ENCODE measurements around the gene TCFL5.

The TCFL5 gene

GRCh38 chr20:62831361-62831788 is 30.2 kb downstream of the TCFL5 start:
- H3K79me2 ChIP-seq (ENCODE audit: low read length) = no peaks in the 10 kb centered on the region
- no peak overlapping the region for H3K4me3 ChIP-seq (ENCODE audit: low read length)
- H4K20me1 ChIP-seq (ENCODE audit: insufficient read depth, low read length) = no peaks in the 10 kb centered on the region
- peak overlapping the region; percentile 93 for H3K4me2 ChIP-seq (ENCODE audit: low read length)
- peaks cover 32% of the 10 kb centered on the region for H3K4me1 ChIP-seq (ENCODE audit: low read length)
- H3K9ac ChIP-seq (ENCODE audit: low read length) = peak overlapping the region; percentile 73; the same call in 1 of the 2 replicates
- no peaks in the 10 kb centered on the region for H3K9me3 ChIP-seq (ENCODE audit: insufficient read depth, low read length)
- no peak overlapping the region for H2AFZ ChIP-seq (ENCODE audit: low read depth, low read length)
- H3K36me3 ChIP-seq (replicated peaks; ENCODE audit: low read depth, low read length) = peaks cover 4% of the 10 kb centered on the region
- H3K27me3 ChIP-seq (ENCODE audit: low read depth, low read length) = no peaks in the 10 kb centered on the region
- TF ChIP-seq EZH2phosphoT487 (IDR thresholded peaks at IDR 0.05; ENCODE audit: low read depth) = no peak
- TF ChIP-seq, protein P1, sequence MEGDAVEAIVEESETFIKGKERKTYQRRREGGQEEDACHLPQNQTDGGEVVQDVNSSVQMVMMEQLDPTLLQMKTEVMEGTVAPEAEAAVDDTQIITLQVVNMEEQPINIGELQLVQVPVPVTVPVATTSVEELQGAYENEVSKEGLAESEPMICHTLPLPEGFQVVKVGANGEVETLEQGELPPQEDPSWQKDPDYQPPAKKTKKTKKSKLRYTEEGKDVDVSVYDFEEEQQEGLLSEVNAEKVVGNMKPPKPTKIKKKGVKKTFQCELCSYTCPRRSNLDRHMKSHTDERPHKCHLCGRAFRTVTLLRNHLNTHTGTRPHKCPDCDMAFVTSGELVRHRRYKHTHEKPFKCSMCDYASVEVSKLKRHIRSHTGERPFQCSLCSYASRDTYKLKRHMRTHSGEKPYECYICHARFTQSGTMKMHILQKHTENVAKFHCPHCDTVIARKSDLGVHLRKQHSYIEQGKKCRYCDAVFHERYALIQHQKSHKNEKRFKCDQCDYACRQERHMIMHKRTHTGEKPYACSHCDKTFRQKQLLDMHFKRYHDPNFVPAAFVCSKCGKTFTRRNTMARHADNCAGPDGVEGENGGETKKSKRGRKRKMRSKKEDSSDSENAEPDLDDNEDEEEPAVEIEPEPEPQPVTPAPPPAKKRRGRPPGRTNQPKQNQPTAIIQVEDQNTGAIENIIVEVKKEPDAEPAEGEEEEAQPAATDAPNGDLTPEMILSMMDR (IDR thresholded peaks at IDR 0.05; ENCODE audit: low read depth, low read length) = no peak
- peak overlapping the region; percentile 80 for H3K27ac ChIP-seq (ENCODE audit: low read length)

- H3K4me1 ChIP-seq (ENCODE audit: low read length) = peaks cover 37% of the 10 kb centered on the region
- no peaks in the 10 kb centered on the region for H3K79me2 ChIP-seq (ENCODE audit: low read length)
- H3K9ac ChIP-seq (ENCODE audit: low read length) = no peak overlapping the region
- no peak overlapping the region for H3K27ac ChIP-seq (ENCODE audit: low read length)
- H2AFZ ChIP-seq (ENCODE audit: low read depth, low read length) = no peak overlapping the region
- no peak overlapping the region for H3K4me2 ChIP-seq (ENCODE audit: low read length)
- H3K27me3 ChIP-seq (ENCODE audit: low read depth, low read length) = no peaks in the 10 kb centered on the region
- no peaks in the 10 kb centered on the region for H4K20me1 ChIP-seq (ENCODE audit: insufficient read depth, low read length)
- H3K9me3 ChIP-seq (ENCODE audit: insufficient read depth, low read length) = no peaks in the 10 kb centered on the region
- no peak overlapping the region for H3K4me3 ChIP-seq (ENCODE audit: low read length)
- TF ChIP-seq, protein P1 (IDR thresholded peaks at IDR 0.05; ENCODE audit: low read depth, low read length) = no peak
- no peak for TF ChIP-seq EZH2phosphoT487 (IDR thresholded peaks at IDR 0.05; ENCODE audit: low read depth)
- H3K36me3 ChIP-seq (replicated peaks; ENCODE audit: low read depth, low read length) = no peaks in the 10 kb centered on the region
Observed at GRCh38 chr20:62830821-62831220, 30.8 kb downstream of the TCFL5 start.

DNA sequence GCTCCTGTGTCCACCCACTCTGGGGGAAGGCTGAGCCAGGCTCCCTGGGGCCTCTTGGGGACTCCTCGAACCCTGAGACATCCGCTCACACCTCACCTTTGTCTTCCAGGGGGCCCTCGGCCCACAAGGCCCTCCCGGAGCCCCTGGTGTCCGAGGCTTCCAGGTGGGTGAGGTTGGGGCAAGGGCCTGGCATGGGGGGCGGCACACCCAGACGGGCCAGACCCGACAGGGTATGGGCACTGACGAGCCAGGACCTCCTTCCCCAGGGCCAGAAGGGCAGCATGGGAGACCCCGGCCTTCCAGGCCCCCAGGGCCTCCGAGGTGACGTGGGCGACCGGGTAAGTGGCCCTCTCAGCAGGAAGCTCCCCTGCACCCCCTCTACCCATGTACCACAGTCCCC is 31.4 kb downstream of the TCFL5 start:
- H3K4me2 ChIP-seq (ENCODE audit: low read length) = no peak overlapping the region
- no peaks in the 10 kb centered on the region for H3K36me3 ChIP-seq (replicated peaks; ENCODE audit: low read depth, low read length)
- H3K4me1 ChIP-seq (ENCODE audit: low read length) = peaks cover 43% of the 10 kb centered on the region
- H3K9me3 ChIP-seq (ENCODE audit: insufficient read depth, low read length) = no peaks in the 10 kb centered on the region
- H3K4me3 ChIP-seq (ENCODE audit: low read length) = no peak overlapping the region
- H3K79me2 ChIP-seq (ENCODE audit: low read length) = no peaks in the 10 kb centered on the region
- H3K27me3 ChIP-seq (ENCODE audit: low read depth, low read length) = no peaks in the 10 kb centered on the region
- H3K9ac ChIP-seq (ENCODE audit: low read length) = no peak overlapping the region
- no peak overlapping the region for H2AFZ ChIP-seq (ENCODE audit: low read depth, low read length)
- no peak overlapping the region for H3K27ac ChIP-seq (ENCODE audit: low read length)
- TF ChIP-seq, protein P1 (IDR thresholded peaks at IDR 0.05; ENCODE audit: low read depth, low read length) = no peak
- no peak for TF ChIP-seq EZH2phosphoT487 (IDR thresholded peaks at IDR 0.05; ENCODE audit: low read depth)
- H4K20me1 ChIP-seq (ENCODE audit: insufficient read depth, low read length) = no peaks in the 10 kb centered on the region

DNA sequence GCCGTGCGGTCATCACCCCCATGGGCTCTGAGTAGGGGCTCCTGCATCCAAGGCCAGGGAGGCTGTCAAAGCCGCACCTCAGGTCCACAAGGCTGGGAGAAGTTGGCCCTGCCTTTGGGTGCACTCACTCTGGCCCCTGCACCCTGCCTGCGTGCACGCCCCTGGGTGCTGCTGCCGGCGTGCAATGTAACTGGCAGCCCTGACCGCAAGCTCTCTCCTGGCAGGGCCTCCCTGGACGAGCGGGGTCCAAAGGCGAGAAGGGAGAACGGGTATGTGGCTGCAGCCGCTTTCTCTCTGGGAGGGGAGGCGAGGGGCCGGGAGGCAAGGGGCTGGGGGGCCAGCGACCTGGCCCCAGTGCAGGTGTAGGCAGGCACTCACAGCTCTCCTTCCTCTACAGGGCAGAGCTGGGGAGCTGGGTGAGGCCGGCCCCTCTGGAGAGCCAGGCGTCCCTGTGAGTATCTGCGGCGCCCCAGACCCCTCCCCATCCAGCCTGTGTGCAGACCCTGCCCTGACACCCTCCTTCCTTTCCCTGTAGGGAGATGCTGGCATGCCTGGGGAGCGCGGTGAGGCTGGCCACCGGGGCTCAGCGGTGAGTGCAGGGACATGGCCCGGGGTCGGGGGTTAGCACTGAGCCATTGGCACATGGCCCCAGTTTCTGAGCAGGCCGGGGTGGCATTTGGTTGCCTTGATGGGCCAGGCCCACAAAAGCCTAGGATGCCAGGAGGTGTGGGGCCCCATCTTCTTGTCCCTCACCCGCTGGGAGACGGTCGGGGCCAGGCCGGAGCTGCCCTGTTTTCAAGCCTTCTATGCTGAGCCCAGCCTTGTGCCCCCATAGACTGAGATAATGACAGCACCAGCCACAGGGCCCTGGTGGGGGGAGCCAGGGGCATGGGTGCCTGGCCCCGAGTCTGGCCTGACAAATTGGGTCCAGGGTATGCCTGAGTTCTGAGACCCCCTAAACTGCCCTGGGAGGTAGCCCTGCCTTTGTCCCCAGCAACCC is 32.1 kb downstream of the TCFL5 start:
- H2AFZ ChIP-seq (ENCODE audit: low read depth, low read length) = no peak overlapping the region
- no peak for TF ChIP-seq EZH2phosphoT487 (IDR thresholded peaks at IDR 0.05; ENCODE audit: low read depth)
- TF ChIP-seq, protein P1 (IDR thresholded peaks at IDR 0.05; ENCODE audit: low read depth, low read length) = no peak
- no peak overlapping the region for H3K27ac ChIP-seq (ENCODE audit: low read length)
- no peaks in the 10 kb centered on the region for H3K36me3 ChIP-seq (replicated peaks; ENCODE audit: low read depth, low read length)
- H3K9me3 ChIP-seq (ENCODE audit: insufficient read depth, low read length) = no peaks in the 10 kb centered on the region
- no peaks in the 10 kb centered on the region for H3K79me2 ChIP-seq (ENCODE audit: low read length)
- no peaks in the 10 kb centered on the region for H3K27me3 ChIP-seq (ENCODE audit: low read depth, low read length)
- no peaks in the 10 kb centered on the region for H4K20me1 ChIP-seq (ENCODE audit: insufficient read depth, low read length)
- H3K4me2 ChIP-seq (ENCODE audit: low read length) = no peak overlapping the region
- no peak overlapping the region for H3K9ac ChIP-seq (ENCODE audit: low read length)
- no peak overlapping the region for H3K4me3 ChIP-seq (ENCODE audit: low read length)
- peaks cover 45% of the 10 kb centered on the region for H3K4me1 ChIP-seq (ENCODE audit: low read length)

Measured in OCI-LY3 (cell line).